ENCODE data around the gene CAVIN2.

DNA sequence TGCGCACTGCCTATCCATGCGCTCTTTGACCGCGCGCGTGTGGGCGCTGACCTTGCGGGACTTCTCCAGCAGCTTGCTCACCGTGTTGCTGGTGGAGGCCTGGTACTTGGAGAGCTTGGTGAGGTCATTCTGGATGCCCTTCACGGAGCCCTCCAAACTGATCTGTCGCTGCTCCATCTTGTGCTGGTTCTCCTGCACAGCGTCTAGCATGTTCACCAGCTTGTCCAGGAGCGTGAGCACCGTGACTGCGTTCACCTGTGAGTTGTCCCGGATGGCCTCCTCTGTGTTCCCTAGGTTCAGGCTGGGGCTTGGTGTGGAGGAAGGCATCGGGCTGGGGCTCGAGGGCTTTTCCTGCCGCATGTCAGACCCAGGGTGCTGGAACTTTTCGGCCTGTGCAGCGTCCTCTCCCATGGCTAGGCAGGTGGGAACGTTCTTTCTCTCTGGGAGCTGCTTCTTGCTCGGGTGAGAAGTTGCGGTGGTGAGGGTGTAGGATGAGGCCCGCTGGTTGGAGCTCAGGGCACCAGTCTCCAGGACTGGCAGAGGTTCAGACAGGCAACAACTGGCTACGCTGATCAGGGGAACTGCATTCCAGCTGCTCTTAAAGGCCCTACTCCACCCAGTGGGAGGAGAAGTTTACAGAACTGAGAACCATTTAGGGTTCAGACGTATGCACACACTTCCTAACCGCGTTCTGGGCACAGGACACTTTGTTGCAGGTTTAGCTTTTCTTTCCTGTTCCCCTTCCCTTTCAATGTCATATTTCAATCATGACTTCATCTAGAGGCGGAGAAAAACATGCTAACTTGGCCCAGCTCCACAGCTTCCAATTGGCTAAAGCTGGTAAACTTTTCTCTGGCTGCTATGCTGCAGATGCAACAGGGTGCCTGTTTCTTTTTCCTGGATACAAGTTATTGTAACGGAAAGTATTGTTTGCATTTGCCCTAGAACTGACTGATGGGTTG is at the start of gene CAVIN2:
- TF ChIP-seq, protein P1, sequence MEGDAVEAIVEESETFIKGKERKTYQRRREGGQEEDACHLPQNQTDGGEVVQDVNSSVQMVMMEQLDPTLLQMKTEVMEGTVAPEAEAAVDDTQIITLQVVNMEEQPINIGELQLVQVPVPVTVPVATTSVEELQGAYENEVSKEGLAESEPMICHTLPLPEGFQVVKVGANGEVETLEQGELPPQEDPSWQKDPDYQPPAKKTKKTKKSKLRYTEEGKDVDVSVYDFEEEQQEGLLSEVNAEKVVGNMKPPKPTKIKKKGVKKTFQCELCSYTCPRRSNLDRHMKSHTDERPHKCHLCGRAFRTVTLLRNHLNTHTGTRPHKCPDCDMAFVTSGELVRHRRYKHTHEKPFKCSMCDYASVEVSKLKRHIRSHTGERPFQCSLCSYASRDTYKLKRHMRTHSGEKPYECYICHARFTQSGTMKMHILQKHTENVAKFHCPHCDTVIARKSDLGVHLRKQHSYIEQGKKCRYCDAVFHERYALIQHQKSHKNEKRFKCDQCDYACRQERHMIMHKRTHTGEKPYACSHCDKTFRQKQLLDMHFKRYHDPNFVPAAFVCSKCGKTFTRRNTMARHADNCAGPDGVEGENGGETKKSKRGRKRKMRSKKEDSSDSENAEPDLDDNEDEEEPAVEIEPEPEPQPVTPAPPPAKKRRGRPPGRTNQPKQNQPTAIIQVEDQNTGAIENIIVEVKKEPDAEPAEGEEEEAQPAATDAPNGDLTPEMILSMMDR (conservative IDR thresholded peaks at IDR 0.05) = no peak
- TF ChIP-seq EZH2 (IDR thresholded peaks at IDR 0.05; ENCODE audit: low read depth) = no peak

Data from PC-9 (cell line).